DOHH2 (cell line): ENCODE data around the gene NTF4.

Experiments used
- EZH2phosphoT487 ChIP-seq: fragments of 200-600 bp; sonication (generic); IDR thresholded peaks from 2 replicates; pipeline ENCODE4 v1.6.1; 2017; ENCODE audit warnings: borderline replicate concordance, mild to moderate bottlenecking, antibody characterized with exemption, low read length, moderate library complexity, mixed read lengths
- TF ChIP-seq, protein P1 (sequence below): fragments of 200-600 bp; sonication (generic); IDR thresholded peaks from one replicate; pipeline ENCODE4 v1.5.1; 2014; ENCODE audit warnings: antibody characterized with exemption, mild to moderate bottlenecking, low read depth, low read length; ENCODE audit not compliant: poor library complexity, severe bottlenecking

DNA sequence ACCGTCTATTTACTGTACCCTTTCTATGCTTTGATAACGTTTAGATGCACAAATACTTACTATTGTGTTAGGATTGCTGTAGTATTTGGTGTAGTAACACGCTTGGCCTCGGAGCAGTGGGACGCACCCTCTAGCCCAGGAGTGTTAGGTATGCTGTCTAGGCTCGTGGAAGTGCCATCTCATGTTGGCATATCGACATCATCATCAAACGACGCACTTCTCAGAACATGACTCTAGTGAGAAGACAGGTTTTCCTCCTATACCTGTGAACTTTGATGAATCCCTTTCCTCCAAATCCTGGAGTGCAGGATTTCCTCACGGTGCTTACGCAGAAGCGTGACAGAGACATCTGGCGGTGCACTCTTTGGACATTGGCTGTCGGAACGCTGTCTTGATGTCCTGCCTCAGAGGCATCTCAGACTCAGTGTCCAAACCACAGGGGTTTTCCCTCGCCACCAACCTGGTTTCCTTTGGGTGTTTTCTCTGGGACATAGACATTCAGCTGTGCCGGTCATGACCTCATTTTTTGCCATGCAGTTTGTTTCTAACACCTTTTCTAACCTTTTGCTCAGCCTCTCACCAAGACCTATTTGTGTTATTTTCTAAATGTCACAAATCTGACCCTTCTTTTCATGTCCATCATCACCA lies 26.9 kb upstream of the NTF4 start:
- TF ChIP-seq, protein P1, sequence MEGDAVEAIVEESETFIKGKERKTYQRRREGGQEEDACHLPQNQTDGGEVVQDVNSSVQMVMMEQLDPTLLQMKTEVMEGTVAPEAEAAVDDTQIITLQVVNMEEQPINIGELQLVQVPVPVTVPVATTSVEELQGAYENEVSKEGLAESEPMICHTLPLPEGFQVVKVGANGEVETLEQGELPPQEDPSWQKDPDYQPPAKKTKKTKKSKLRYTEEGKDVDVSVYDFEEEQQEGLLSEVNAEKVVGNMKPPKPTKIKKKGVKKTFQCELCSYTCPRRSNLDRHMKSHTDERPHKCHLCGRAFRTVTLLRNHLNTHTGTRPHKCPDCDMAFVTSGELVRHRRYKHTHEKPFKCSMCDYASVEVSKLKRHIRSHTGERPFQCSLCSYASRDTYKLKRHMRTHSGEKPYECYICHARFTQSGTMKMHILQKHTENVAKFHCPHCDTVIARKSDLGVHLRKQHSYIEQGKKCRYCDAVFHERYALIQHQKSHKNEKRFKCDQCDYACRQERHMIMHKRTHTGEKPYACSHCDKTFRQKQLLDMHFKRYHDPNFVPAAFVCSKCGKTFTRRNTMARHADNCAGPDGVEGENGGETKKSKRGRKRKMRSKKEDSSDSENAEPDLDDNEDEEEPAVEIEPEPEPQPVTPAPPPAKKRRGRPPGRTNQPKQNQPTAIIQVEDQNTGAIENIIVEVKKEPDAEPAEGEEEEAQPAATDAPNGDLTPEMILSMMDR, result no peak
- TF ChIP-seq EZH2phosphoT487, result no peak
